Measurements from ENCODE around the gene SNX3. TPM values are rescaled to one million over a fixed set of nuclear protein-coding genes. Genes with fewer than 3 reads are reported as not detected.

SNX3 gene
- total RNA-seq, 1 donor from 2014 or later = 274 TPM

GRCh38 chr6:108227290-108227689 lies 33.5 kb downstream of the SNX3 start:
- intact Hi-C loops (cut with DNase I) = no loop called here
- no peak for ATAC-seq

GRCh38 chr6:108222504-108222903 lies 38.3 kb downstream of the SNX3 start:
- ATAC-seq (no peak), DNase-seq (ENCODE audit: missing footprints) (no peak)
- intact Hi-C loops (cut with DNase I) = no loop called here

More at GRCh38 chr6:108227290-108227689, 33.5 kb downstream of the SNX3 start:
- no peak for DNase-seq (ENCODE audit: missing footprints)

- intact Hi-C loops (cut with DNase I) = no loop called here
- DNase-seq (ENCODE audit: missing footprints) (no peak), ATAC-seq (no peak)
These were observed 38.8 kb downstream of the SNX3 start for GRCh38 chr6:108222064-108222463.

GRCh38 chr6:108211671-108212070 lies 49.2 kb downstream of the SNX3 start:
- DNase-seq (ENCODE audit: missing footprints) (no peak), ATAC-seq (no peak)
- intact Hi-C loops (cut with DNase I) = no loop called here

DNA sequence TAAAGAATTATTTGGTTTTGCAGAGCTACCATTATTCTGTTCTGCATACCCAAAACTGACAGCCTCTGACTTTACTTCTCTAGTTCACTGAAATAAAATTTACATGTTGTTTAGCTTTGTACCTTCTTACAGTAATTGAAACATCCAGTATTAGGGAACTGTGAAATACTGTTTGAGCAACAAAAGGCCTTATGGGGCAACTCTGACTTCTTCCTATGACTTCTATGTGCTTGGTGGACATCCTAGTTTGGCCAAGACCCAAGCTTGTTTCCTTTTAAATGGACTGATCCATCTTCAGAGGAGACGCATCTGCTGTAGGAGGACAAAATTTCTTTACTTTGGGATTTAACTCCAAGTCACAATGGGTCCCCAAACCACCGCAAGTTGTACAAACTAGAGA lies 50.3 kb downstream of the SNX3 start:
- no peak for DNase-seq (ENCODE audit: missing footprints)
- intact Hi-C loops (cut with DNase I) = no loop called here
- no peak for ATAC-seq

- intact Hi-C loops (cut with DNase I) = no loop called here
- DNase-seq (ENCODE audit: missing footprints) (no peak), ATAC-seq (no peak)
These were observed 51.1 kb downstream of the SNX3 start for GRCh38 chr6:108209738-108210137.

GRCh38 chr6:108207013-108207412 lies 53.8 kb downstream of the SNX3 start:
- no peak for ATAC-seq
- intact Hi-C loops (cut with DNase I) = no loop called here

GRCh38 chr6:108203189-108204112 lies 57.4 kb downstream of the SNX3 start:
- no peak for ATAC-seq
- DNase-seq (ENCODE audit: missing footprints) = no peak
- intact Hi-C loops (cut with DNase I) = no loop called here

More at GRCh38 chr6:108207013-108207412, 53.8 kb downstream of the SNX3 start:
- DNase-seq (ENCODE audit: missing footprints) = no peak

GRCh38 chr6:108200631-108201030 lies 60.2 kb downstream of the SNX3 start:
- DNase-seq (ENCODE audit: missing footprints) = no peak
- intact Hi-C loops (cut with DNase I) = no loop called here
- no peak for ATAC-seq

GRCh38 chr6:108200186-108200585 lies 60.7 kb downstream of the SNX3 start:
- no peak for DNase-seq (ENCODE audit: missing footprints)
- ATAC-seq = no peak
- intact Hi-C loops (cut with DNase I) = no loop called here

DNA sequence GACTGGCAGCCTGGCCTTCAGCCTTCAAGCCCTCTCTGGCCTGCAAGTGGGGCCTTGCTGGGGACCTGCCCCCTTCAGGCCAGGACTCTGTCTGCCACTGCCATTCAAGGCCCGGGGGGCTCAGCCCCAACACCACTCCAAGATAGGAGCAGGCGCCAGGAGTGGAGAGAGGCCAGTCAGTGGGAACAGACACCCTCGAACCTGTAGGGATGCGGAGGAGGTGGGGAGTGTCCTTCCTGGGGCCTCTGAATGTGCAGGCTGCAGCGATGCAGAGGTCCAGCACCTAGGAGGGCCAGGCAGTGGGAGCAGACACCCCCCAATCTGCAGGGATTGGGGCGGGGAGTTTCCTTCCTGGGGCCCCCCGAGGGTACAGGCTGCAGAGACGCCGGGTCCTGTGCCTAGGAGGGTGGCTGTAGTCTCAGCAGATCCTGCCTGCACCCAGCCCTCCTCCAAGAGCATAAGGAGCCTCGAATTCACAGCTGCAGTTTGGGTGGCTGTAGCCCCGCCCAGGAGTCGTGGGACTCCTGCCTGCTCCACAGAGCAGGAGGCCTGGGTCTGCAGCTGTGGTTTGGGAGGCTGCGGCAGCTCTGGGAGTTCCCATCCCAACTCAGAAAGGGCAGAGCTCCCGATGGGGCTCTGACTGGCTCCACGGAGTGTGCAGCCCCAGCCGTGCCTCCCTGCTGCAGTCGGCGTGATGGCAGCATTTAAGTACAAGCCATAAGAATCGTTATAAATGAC lies 61.9 kb downstream of the SNX3 start:
- ATAC-seq = no peak
- intact Hi-C loops (cut with DNase I) = no loop called here

DNA sequence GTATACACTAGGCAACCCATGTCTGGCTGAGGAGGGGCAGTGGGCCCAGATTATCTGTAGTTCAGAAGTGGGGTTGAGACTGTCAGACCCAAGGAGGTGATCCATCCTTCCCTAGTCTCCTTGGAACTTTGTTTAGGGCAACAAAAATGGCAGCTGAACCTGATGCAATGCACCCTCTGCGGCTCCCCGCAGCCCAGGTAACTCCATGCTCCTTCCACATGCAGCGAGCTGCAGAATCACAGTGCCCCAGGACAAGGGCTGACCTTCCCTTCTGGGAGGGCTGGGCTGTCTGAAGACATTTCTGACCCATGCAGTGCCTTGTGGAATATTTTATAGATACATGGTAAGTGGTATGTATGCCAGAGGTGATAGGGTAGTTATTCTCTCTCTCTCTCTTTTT lies 65.6 kb downstream of the SNX3 start:
- DNase-seq (ENCODE audit: missing footprints) (no peak), ATAC-seq (no peak)
- intact Hi-C loops (cut with DNase I) = no loop called here

More for the DNA sequence above, 61.9 kb downstream of the SNX3 start:
- no peak for DNase-seq (ENCODE audit: missing footprints)

- no peak for DNase-seq (ENCODE audit: missing footprints)
- ATAC-seq = no peak
- intact Hi-C loops (cut with DNase I) = no loop called here
These were observed 66.3 kb downstream of the SNX3 start for GRCh38 chr6:108194503-108194902.

DNA sequence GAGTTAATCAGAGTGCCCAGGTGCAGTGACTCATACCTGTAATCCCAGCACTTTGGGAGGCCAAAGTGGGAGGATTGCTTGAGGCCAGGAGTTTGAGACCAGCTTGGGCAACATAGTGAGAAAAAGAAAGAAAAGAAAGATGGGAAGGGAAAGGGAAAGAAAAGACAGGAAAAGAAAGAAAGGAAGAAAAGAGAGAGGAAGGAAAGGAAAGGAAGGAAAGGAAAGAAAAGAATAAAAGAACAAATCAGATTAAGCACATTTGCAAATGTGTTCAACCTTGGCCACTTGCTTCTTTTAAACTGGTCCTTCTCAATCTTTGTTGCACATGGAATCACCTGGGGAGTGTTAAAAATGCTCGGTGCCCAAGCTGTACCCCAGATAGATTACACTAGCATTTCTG lies 67.0 kb downstream of the SNX3 start:
- ATAC-seq (no peak), DNase-seq (ENCODE audit: missing footprints) (no peak)
- intact Hi-C loops (cut with DNase I) = no loop called here

DNA sequence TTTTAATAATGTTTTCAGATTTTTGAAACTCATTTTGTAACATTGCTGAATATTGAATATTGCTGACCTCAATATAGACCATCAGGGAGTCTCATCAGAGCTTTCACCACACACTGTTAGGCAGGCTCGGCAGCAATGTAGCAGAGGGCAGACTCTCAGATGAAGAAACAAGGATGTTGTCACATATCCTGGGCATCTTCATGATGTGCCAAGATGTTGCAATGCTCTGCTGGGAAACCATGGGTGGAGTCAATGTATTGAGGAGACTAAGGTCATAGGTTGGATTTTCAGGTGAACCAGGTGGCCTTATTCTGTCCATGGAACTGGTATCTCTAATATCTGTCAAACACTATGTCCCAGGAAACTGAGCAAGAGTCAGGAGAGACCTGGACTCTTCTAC lies 67.7 kb downstream of the SNX3 start:
- no peak for DNase-seq (ENCODE audit: missing footprints)
- no peak for ATAC-seq
- intact Hi-C loops (cut with DNase I) = no loop called here

DNA sequence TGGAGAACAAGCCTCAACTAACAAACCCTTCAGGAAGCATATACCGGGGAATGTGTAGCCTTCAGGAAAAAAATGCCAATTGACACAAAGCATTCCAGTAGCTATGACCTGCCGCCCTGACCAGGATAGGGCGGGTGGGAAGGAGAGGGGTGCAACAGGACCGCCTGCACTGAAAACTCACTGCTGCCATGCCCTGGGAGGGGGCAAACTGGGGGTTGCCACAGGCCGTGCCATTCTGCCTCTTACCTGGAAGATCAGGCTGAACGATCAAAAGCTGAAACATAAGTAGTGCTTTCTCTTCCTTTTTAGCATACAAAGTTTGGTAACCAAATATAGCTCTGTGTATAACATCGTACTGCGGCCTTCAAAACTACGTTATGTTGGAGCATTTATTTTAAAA lies 73.3 kb downstream of the SNX3 start:
- ATAC-seq = no peak
- intact Hi-C loops (cut with DNase I) = no loop called here
- no peak for DNase-seq (ENCODE audit: missing footprints)

DNA sequence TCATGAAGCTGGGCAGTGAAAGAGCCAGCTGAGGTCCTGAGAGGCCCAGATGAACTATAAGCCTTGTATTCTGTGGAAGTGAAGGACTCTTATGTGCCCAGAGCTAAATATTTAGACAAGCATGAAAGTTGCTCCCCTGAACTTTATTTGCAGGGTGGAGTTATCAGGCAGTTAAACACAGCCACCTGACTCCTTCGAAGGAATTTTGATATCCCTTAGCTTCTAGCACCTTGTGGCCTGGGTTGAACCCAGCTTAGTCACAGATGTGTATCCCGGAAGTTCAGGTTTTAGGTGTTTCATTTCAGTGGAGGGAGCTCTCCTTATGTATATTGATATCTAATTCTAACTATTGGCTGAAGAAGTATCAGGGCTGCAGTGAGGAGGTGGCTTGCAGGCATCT lies 74.6 kb downstream of the SNX3 start:
- ATAC-seq (no peak), DNase-seq (ENCODE audit: missing footprints) (no peak)
- intact Hi-C loops (cut with DNase I) = no loop called here

GRCh38 chr6:108180776-108181175 lies 80.1 kb downstream of the SNX3 start:
- intact Hi-C loops (cut with DNase I) = no loop called here
- ATAC-seq = no peak
- DNase-seq (ENCODE audit: missing footprints) = no peak

DNA sequence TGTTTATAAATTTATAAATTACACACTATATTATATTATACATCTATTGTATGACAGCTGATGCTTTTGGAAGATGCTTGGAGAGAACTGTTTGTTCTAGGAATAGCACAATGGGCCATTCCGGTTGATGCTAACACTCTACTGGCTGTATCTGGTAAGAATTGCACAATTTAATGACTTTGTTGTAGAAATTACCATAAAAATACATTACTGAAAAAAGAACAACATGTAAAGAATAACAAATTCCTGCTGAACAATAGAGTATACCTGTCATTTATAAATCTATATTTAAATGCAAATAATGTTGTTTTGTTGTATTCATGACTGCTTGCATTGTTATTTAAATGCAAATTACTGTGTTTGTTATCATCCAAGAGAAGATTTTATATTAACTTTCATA lies 80.6 kb downstream of the SNX3 start:
- intact Hi-C loops (cut with DNase I) = no loop called here
- no peak for ATAC-seq

DNA sequence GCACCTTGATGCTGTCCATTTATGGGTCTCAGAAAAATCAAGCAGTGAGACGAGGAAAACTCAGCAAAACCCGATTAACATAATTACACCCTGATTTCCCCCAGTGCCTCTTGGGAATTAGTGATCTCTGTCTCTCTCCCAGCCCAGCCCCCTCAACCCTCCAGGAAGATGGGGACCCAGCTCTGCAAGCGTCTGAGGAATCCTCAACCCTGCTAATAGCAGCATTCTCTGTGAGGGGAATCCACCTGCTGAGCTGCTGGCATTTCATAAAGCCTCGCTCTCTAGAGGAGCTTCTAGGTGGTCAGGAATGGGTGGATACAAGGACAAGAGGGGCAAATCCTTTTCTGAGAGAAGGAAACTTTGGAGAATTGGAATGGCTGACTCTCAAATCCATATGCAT lies 81.1 kb downstream of the SNX3 start:
- no peak for DNase-seq (ENCODE audit: missing footprints)
- intact Hi-C loops (cut with DNase I) = no loop called here
- ATAC-seq = no peak

More for the DNA sequence above, 80.6 kb downstream of the SNX3 start:
- no peak for DNase-seq (ENCODE audit: missing footprints)

All from Right ventricle myocardium inferior (tissue), 1 donor.